ENCODE results near the gene ARHGAP4.

ARHGAP4 gene

GRCh38 chrX:153951683-153952372 lies 25.8 kb upstream of the ARHGAP4 start:
- Histone ChIP-seq H3K27me3 (ENCODE audit: control insufficient read depth in 1 of 2, insufficient read depth in 2 of 2, low read length in 2 of 2) (peaks cover 0 to 6% of the 10 kb centered on the region in 2 donors), H3K4me1 (ENCODE audit: insufficient read depth, low read length) (peaks cover 30% of the 10 kb centered on the region), H3K27ac (ENCODE audit: low read depth, low read length) (peak overlapping the region; percentile 69), H3K36me3 (ENCODE audit: insufficient read depth, low read length) (peaks cover 41% of the 10 kb centered on the region), H3K4me3 (ENCODE audit: low read depth in 1 of 2, low read length in 2 of 2) (no peak overlapping the region), H3K9me3 (ENCODE audit: low read length) (no peaks in the 10 kb centered on the region), H3K9ac (ENCODE audit: low read length) (no peak overlapping the region)

GRCh38 chrX:153950127-153950526 lies 24.1 kb upstream of the ARHGAP4 start:
- Histone ChIP-seq H3K36me3 (ENCODE audit: insufficient read depth, low read length) (peaks cover 30% of the 10 kb centered on the region), H3K4me1 (ENCODE audit: insufficient read depth, low read length) (peaks cover 30% of the 10 kb centered on the region), H3K27ac (ENCODE audit: low read depth, low read length) (peak overlapping the region; percentile 6), H3K9me3 (ENCODE audit: low read length) (no peaks in the 10 kb centered on the region), H3K27me3 (ENCODE audit: control insufficient read depth in 1 of 2, insufficient read depth in 2 of 2, low read length in 2 of 2) (peaks cover 0 to 13% of the 10 kb centered on the region in 2 donors), H3K9ac (ENCODE audit: low read length) (no peak overlapping the region), H3K4me3 (ENCODE audit: low read depth in 1 of 2, low read length in 2 of 2) (no peak overlapping the region)

GRCh38 chrX:153948847-153949805 lies 23.1 kb upstream of the ARHGAP4 start:
- H3K27me3 ChIP-seq (ENCODE audit: control insufficient read depth in 1 of 2, insufficient read depth in 2 of 2, low read length in 2 of 2): peaks cover 0 to 18% of the 10 kb centered on the region in 2 donors
- peaks cover 30% of the 10 kb centered on the region for H3K36me3 ChIP-seq (ENCODE audit: insufficient read depth, low read length)
- H3K9me3 ChIP-seq (ENCODE audit: low read length): no peaks in the 10 kb centered on the region
- H3K9ac ChIP-seq (ENCODE audit: low read length): no peak overlapping the region
- peaks cover 30% of the 10 kb centered on the region for H3K4me1 ChIP-seq (ENCODE audit: insufficient read depth, low read length)
- H3K4me3 ChIP-seq (ENCODE audit: low read depth in 1 of 2, low read length in 2 of 2): no peak overlapping the region
- H3K27ac ChIP-seq (ENCODE audit: low read depth, low read length): peak overlapping the region; percentile 67

GRCh38 chrX:153948002-153948466 lies 22.0 kb upstream of the ARHGAP4 start:
- Histone ChIP-seq H3K9ac (ENCODE audit: low read length) (no peak overlapping the region), H3K9me3 (ENCODE audit: low read length) (no peaks in the 10 kb centered on the region), H3K4me3 (ENCODE audit: low read depth in 1 of 2, low read length in 2 of 2) (no peak overlapping the region), H3K27me3 (ENCODE audit: control insufficient read depth in 1 of 2, insufficient read depth in 2 of 2, low read length in 2 of 2) (peaks cover 0 to 21% of the 10 kb centered on the region in 2 donors), H3K27ac (ENCODE audit: low read depth, low read length) (peak overlapping the region; percentile 4), H3K36me3 (ENCODE audit: insufficient read depth, low read length) (peaks cover 27% of the 10 kb centered on the region), H3K4me1 (ENCODE audit: insufficient read depth, low read length) (peaks cover 28% of the 10 kb centered on the region)

- Histone ChIP-seq H3K9me3 (ENCODE audit: low read length) (no peaks in the 10 kb centered on the region), H3K9ac (ENCODE audit: low read length) (no peak overlapping the region), H3K27ac (ENCODE audit: low read depth, low read length) (peak overlapping the region; percentile 4), H3K27me3 (ENCODE audit: control insufficient read depth in 1 of 2, insufficient read depth in 2 of 2, low read length in 2 of 2) (peaks cover 0 to 21% of the 10 kb centered on the region in 2 donors), H3K4me1 (ENCODE audit: insufficient read depth, low read length) (peaks cover 26% of the 10 kb centered on the region), H3K4me3 (ENCODE audit: low read depth in 1 of 2, low read length in 2 of 2) (no peak overlapping the region), H3K36me3 (ENCODE audit: insufficient read depth, low read length) (peaks cover 27% of the 10 kb centered on the region)
These were observed 21.1 kb upstream of the ARHGAP4 start for GRCh38 chrX:153947009-153947769.

- Histone ChIP-seq H3K9me3 (ENCODE audit: low read length) (no peaks in the 10 kb centered on the region), H3K27me3 (ENCODE audit: control insufficient read depth in 1 of 2, insufficient read depth in 2 of 2, low read length in 2 of 2) (peaks cover 0 to 21% of the 10 kb centered on the region in 2 donors), H3K4me1 (ENCODE audit: insufficient read depth, low read length) (peaks cover 26% of the 10 kb centered on the region), H3K4me3 (ENCODE audit: low read depth in 1 of 2, low read length in 2 of 2) (no peak overlapping the region), H3K27ac (ENCODE audit: low read depth, low read length) (no peak overlapping the region), H3K36me3 (ENCODE audit: insufficient read depth, low read length) (peaks cover 21% of the 10 kb centered on the region), H3K9ac (ENCODE audit: low read length) (no peak overlapping the region)
These were observed 20.2 kb upstream of the ARHGAP4 start for GRCh38 chrX:153945956-153946943.

GRCh38 chrX:153944800-153945150 lies 18.7 kb upstream of the ARHGAP4 start:
- Histone ChIP-seq H3K27me3 (ENCODE audit: control insufficient read depth in 1 of 2, insufficient read depth in 2 of 2, low read length in 2 of 2) (peaks cover 0 to 21% of the 10 kb centered on the region in 2 donors), H3K27ac (ENCODE audit: low read depth, low read length) (peak overlapping the region; percentile 78), H3K4me1 (ENCODE audit: insufficient read depth, low read length) (peaks cover 22% of the 10 kb centered on the region), H3K36me3 (ENCODE audit: insufficient read depth, low read length) (peaks cover 6% of the 10 kb centered on the region), H3K9me3 (ENCODE audit: low read length) (no peaks in the 10 kb centered on the region), H3K4me3 (ENCODE audit: low read depth in 1 of 2, low read length in 2 of 2) (peak overlapping the region in 1 of 2 donors; percentile 31), H3K9ac (ENCODE audit: low read length) (no peak overlapping the region)

- Histone ChIP-seq H3K9ac (ENCODE audit: low read length) (no peak within 1 kb of the TSS), H3K27me3 (ENCODE audit: control insufficient read depth in 1 of 2, insufficient read depth in 2 of 2, low read length in 2 of 2) (peaks cover 0 to 21% of the 10 kb centered on the region in 2 donors), H3K4me3 (ENCODE audit: low read depth in 1 of 2, low read length in 2 of 2) (peak within 1 kb of the TSS; percentile 31 to 49), H3K27ac (ENCODE audit: low read depth, low read length) (peak within 1 kb of the TSS; percentile 78), H3K36me3 (ENCODE audit: insufficient read depth, low read length) (peaks cover 1% of the 10 kb centered on the region), H3K9me3 (ENCODE audit: low read length) (no peaks in the 10 kb centered on the region), H3K4me1 (ENCODE audit: insufficient read depth, low read length) (peaks cover 17% of the 10 kb centered on the region)
These were observed 18.2 kb upstream of the ARHGAP4 start, which contains the start of gene RENBP for GRCh38 chrX:153944140-153944799. RENBP (minus strand) TSS chrX:153944643; CDS start chrX:153944610, 33 bp downstream.

GRCh38 chrX:153941336-153942252 lies 15.5 kb upstream of the ARHGAP4 start:
- Histone ChIP-seq H3K4me1 (ENCODE audit: insufficient read depth, low read length) (no peaks in the 10 kb centered on the region), H3K27me3 (ENCODE audit: control insufficient read depth in 1 of 2, insufficient read depth in 2 of 2, low read length in 2 of 2) (peaks cover 0 to 13% of the 10 kb centered on the region in 2 donors), H3K36me3 (ENCODE audit: insufficient read depth, low read length) (no peaks in the 10 kb centered on the region), H3K9me3 (ENCODE audit: low read length) (no peaks in the 10 kb centered on the region), H3K27ac (ENCODE audit: low read depth, low read length) (no peak overlapping the region), H3K4me3 (ENCODE audit: low read depth in 1 of 2, low read length in 2 of 2) (no peak overlapping the region), H3K9ac (ENCODE audit: low read length) (no peak overlapping the region)

All from muscle layer of colon (tissue), 2 donors.